ENCODE results near the gene KMO.

Gene KMO

GRCh38 chr1:241536969-241537368, 4.8 kb downstream of the KMO start:
- TF ChIP-seq, protein P1, sequence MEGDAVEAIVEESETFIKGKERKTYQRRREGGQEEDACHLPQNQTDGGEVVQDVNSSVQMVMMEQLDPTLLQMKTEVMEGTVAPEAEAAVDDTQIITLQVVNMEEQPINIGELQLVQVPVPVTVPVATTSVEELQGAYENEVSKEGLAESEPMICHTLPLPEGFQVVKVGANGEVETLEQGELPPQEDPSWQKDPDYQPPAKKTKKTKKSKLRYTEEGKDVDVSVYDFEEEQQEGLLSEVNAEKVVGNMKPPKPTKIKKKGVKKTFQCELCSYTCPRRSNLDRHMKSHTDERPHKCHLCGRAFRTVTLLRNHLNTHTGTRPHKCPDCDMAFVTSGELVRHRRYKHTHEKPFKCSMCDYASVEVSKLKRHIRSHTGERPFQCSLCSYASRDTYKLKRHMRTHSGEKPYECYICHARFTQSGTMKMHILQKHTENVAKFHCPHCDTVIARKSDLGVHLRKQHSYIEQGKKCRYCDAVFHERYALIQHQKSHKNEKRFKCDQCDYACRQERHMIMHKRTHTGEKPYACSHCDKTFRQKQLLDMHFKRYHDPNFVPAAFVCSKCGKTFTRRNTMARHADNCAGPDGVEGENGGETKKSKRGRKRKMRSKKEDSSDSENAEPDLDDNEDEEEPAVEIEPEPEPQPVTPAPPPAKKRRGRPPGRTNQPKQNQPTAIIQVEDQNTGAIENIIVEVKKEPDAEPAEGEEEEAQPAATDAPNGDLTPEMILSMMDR (IDR thresholded peaks at IDR 0.05; ENCODE audit: low read depth, low read length) = no peak
- DNase-seq (ENCODE audit: extremely low read depth, low read depth) = no peak

DNA sequence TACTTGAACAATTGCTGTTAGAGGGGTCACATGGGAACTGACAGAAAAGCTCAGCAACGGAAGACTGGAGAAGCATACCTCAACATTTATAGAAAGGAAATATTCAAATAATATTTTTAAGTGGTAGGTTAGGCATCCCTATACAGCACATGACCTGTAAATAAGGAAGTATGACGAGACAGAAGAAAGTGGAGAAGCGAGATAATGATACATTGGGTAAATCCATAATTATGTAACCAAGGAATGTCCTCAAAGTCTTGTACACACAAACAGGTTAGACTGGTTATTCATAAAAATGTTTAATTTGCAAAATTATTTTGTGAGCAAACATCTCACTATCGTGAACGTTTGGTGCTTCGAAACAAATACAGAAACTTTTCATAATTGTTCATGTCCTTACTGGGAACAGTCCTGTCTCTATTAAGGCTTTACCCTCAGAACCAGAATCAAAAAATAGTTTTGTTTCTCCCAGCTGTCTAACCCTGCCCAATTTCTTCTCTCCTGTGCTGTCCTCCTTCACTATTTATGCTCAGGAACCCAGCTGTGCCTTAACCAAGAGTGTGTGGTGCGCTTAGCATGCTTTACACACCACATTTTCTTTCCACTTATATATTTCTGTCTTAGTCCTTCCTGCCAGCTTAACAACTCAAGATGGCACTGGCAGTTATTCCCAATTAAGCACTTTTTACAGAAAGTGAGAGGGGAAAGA, 10.2 kb downstream of the KMO start:
- TF ChIP-seq, protein P1 (IDR thresholded peaks at IDR 0.05; ENCODE audit: low read depth, low read length) = no peak
- no peak for DNase-seq (ENCODE audit: extremely low read depth, low read depth)

GRCh38 chr1:241548008-241548407, 15.8 kb downstream of the KMO start:
- TF ChIP-seq, protein P1 (IDR thresholded peaks at IDR 0.05; ENCODE audit: low read depth, low read length) = no peak
- no peak for DNase-seq (ENCODE audit: extremely low read depth, low read depth)

DNA sequence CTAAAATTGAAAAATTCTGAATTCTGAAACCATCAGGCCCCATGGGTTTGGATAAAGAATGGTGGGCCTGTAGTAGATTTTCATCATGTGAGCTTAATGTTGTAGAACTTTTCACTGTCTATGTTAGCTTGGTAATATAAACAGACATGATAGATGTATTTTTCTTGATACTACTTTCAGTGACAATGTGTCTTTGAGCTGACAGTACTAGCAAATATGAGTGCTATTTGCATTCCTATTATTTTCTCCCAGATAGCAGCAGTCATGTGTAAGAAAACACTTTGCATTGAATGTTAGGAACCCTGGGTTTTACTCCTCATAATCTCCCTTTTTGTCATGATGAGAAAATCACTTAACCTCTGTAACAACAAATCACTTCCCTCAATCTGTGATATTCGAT, 18.1 kb downstream of the KMO start:
- TF ChIP-seq, protein P1 (IDR thresholded peaks at IDR 0.05; ENCODE audit: low read depth, low read length) = no peak
- no peak for DNase-seq (ENCODE audit: extremely low read depth, low read depth)

DNA sequence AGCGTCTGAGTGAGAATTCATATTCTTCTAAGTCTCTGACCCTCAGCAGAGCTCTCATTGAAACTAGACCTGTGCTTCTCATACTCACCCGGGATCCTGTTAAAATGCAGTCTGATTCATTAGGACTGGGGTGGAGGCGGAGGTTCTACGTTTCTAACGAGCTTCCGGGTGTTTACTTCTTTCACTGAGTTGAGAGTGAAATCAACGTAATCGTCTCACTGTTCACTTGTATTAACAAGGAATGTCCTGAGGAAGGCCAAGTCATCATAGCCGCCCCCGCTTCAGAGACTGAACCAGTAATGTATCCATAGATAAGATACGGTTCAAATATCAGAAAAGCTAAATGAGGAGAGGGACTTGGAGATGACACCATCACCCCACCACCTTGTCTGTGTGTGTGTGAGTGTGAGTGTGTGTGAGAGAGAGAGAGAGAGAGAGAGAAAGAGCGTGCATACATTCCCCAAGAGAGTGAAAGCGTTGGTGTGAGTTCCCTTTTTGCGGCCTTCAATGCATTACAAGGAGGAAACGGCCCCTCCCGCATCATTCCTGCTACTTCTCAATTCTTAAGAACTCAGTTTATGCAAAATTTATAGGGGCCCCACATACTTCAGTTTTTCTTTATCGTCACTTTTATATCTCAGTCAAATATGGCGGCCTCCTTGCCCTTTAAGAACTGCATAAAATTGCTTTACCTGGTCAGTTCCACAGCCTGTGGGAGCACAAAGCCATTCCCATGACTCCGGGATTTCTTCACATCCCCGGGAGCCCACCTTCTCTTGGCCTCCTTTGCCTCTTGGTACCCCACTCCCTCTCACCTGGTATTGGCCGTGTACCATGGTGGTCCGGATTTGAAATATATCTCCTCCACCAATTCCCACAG, 19.8 kb downstream of the KMO start:
- DNase-seq (ENCODE audit: extremely low read depth, low read depth) = no peak

GRCh38 chr1:241553886-241554592, 21.9 kb downstream of the KMO start:
- TF ChIP-seq, protein P1 (IDR thresholded peaks at IDR 0.05; ENCODE audit: low read depth, low read length) = no peak
- DNase-seq (ENCODE audit: extremely low read depth, low read depth) = no peak

More for the DNA sequence above, 19.8 kb downstream of the KMO start:
- TF ChIP-seq, protein P1 (IDR thresholded peaks at IDR 0.05; ENCODE audit: low read depth, low read length) = no peak

Measured in AG09319 (cell line).